ENCODE measurements around the gene RASGEF1B. TPM values are rescaled to one million over a fixed set of nuclear protein-coding genes. Genes with fewer than 3 reads are reported as not detected.

Gene RASGEF1B
- total RNA-seq, 1 donor from 2014 or later, result 10.7 TPM

- Mint-ChIP-seq H3K27me3 (ENCODE audit: unreplicated experiment) (peaks cover 3% of the 10 kb centered on the region), H3K4me1 (ENCODE audit: unreplicated experiment) (peaks cover 24% of the 10 kb centered on the region), H3K9me3 (ENCODE audit: unreplicated experiment) (no peaks in the 10 kb centered on the region), H3K27ac (ENCODE audit: unreplicated experiment) (peak overlapping the region; percentile 61), H3K36me3 (ENCODE audit: low read depth, unreplicated experiment) (no peaks in the 10 kb centered on the region), H3K4me3 (ENCODE audit: unreplicated experiment) (no peak overlapping the region)
- TF ChIP-seq, protein P1, sequence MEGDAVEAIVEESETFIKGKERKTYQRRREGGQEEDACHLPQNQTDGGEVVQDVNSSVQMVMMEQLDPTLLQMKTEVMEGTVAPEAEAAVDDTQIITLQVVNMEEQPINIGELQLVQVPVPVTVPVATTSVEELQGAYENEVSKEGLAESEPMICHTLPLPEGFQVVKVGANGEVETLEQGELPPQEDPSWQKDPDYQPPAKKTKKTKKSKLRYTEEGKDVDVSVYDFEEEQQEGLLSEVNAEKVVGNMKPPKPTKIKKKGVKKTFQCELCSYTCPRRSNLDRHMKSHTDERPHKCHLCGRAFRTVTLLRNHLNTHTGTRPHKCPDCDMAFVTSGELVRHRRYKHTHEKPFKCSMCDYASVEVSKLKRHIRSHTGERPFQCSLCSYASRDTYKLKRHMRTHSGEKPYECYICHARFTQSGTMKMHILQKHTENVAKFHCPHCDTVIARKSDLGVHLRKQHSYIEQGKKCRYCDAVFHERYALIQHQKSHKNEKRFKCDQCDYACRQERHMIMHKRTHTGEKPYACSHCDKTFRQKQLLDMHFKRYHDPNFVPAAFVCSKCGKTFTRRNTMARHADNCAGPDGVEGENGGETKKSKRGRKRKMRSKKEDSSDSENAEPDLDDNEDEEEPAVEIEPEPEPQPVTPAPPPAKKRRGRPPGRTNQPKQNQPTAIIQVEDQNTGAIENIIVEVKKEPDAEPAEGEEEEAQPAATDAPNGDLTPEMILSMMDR (IDR thresholded peaks at IDR 0.05; ENCODE audit: unreplicated experiment), result no peak
- DNase-seq (ENCODE audit: low spot score), result no peak
Observed at GRCh38 chr4:81505004-81505598, 33.4 kb upstream of the RASGEF1B start.

DNA sequence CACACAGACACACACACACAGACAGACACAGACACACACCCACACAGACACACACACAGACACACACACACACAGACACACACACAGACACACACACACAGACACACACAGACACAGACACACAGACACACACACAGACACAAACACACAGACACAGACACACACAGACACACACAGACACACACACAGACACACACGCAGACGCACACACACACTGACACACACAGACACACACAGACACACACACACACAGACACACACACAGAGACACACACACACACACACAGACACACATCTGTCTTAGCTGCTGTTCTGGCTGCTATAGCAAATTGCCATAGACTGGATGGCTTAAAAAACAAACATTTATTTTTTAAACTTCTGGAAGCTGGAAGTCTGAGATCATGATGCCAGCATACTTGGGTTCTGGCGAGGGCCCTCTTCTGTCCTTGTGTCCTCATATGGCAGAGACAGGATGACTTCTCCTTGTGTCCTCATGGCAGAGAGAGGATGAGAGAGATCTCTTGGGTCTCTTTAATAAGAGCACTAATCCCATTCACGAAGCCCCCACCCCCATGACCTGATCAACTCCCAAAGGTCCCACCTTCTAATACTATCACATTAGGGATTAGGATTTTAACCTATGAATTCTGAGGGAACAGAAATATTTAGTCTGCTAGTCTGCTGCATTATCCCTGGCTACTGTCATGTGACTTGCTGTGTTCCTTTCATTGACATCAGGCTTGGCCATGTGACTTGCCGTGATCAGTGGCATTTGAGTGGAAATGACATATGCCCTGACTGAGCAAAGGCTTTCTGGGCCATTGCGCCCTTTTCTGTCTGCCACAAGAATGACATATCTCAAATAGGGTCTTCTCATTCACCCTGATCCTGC, 32.7 kb upstream of the RASGEF1B start:
- peaks cover 3% of the 10 kb centered on the region for H3K27me3 Mint-ChIP-seq (ENCODE audit: unreplicated experiment)
- H3K27ac Mint-ChIP-seq (ENCODE audit: unreplicated experiment), result peak overlapping the region; percentile 61
- no peaks in the 10 kb centered on the region for H3K36me3 Mint-ChIP-seq (ENCODE audit: low read depth, unreplicated experiment)
- no peaks in the 10 kb centered on the region for H3K9me3 Mint-ChIP-seq (ENCODE audit: unreplicated experiment)
- TF ChIP-seq, protein P1 (IDR thresholded peaks at IDR 0.05; ENCODE audit: unreplicated experiment), result no peak
- no peak for DNase-seq (ENCODE audit: low spot score)
- H3K4me1 Mint-ChIP-seq (ENCODE audit: unreplicated experiment), result peaks cover 29% of the 10 kb centered on the region
- H3K4me3 Mint-ChIP-seq (ENCODE audit: unreplicated experiment), result no peak overlapping the region

GRCh38 chr4:81503586-81503985, 31.9 kb upstream of the RASGEF1B start:
- no peaks in the 10 kb centered on the region for H3K36me3 Mint-ChIP-seq (ENCODE audit: low read depth, unreplicated experiment)
- peaks cover 29% of the 10 kb centered on the region for H3K4me1 Mint-ChIP-seq (ENCODE audit: unreplicated experiment)
- TF ChIP-seq, protein P1 (IDR thresholded peaks at IDR 0.05; ENCODE audit: unreplicated experiment), result no peak
- no peak overlapping the region for H3K4me3 Mint-ChIP-seq (ENCODE audit: unreplicated experiment)
- no peak overlapping the region for H3K27ac Mint-ChIP-seq (ENCODE audit: unreplicated experiment)
- peaks cover 3% of the 10 kb centered on the region for H3K27me3 Mint-ChIP-seq (ENCODE audit: unreplicated experiment)
- no peaks in the 10 kb centered on the region for H3K9me3 Mint-ChIP-seq (ENCODE audit: unreplicated experiment)
- DNase-seq (ENCODE audit: low spot score), result no peak

DNA sequence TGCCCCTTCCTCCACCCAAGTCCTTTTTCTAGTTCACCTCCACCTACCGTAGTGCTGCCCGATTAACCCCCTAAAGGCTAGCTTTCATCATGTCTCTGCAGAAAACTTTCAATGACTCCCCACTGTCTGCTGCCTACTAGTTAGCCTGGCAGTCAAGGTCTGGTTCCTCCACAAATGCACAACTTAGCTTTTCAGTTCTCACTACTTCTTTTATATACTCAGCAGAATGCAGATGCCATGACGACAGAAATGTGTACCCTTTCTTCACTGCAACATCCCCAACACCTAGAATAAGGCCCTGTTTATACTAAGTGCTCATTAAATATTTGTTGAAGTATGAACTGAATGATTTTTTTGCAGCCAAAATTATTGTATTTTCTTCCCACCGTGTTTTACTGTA, 30.9 kb upstream of the RASGEF1B start:
- H3K27me3 Mint-ChIP-seq (ENCODE audit: unreplicated experiment), result peaks cover 5% of the 10 kb centered on the region

More for the DNA sequence above, 30.9 kb upstream of the RASGEF1B start:
- H3K9me3 Mint-ChIP-seq (ENCODE audit: unreplicated experiment), result no peaks in the 10 kb centered on the region
- no peak overlapping the region for H3K4me3 Mint-ChIP-seq (ENCODE audit: unreplicated experiment)
- TF ChIP-seq, protein P1 (IDR thresholded peaks at IDR 0.05; ENCODE audit: unreplicated experiment), result no peak
- DNase-seq (ENCODE audit: low spot score), result no peak
- no peaks in the 10 kb centered on the region for H3K36me3 Mint-ChIP-seq (ENCODE audit: low read depth, unreplicated experiment)
- H3K4me1 Mint-ChIP-seq (ENCODE audit: unreplicated experiment), result peaks cover 29% of the 10 kb centered on the region
- no peak overlapping the region for H3K27ac Mint-ChIP-seq (ENCODE audit: unreplicated experiment)

Measured in endothelial cell (in vitro differentiated cells).